ENCODE results near the gene ABCC5. TPM values are rescaled to one million over a fixed set of nuclear protein-coding genes. Genes with fewer than 3 reads are reported as not detected.

The ABCC5 gene
- total and polyA plus RNA-seq, 7 donors, result 13.8 to 39.6 (median 22.0) TPM

- no peaks in the 10 kb centered on the region for H3K9me3 ChIP-seq
- H3K27me3 ChIP-seq, result no peaks in the 10 kb centered on the region
- H3K4me1 ChIP-seq, result no peaks in the 10 kb centered on the region
- no peak for DNase-seq
- 75 to 76% methylated on average over 9 of the region's 9 CpGs for WGBS, 2 donors
- no peaks in the 10 kb centered on the region for H3K36me3 ChIP-seq
- H3K27ac ChIP-seq, result no peak overlapping the region
- no peak for TF ChIP-seq EP300 (IDR thresholded peaks at IDR 0.05)
- TF ChIP-seq POLR2A (IDR thresholded peaks at IDR 0.05), result no peak
- no peak for TF ChIP-seq POLR2AphosphoS5 (IDR thresholded peaks at IDR 0.05)
- no peak for TF ChIP-seq CTCF (IDR thresholded peaks at IDR 0.05)
- no peak overlapping the region for H3K4me3 ChIP-seq
- intact Hi-C loops (cut with DNase I), result no loop called here
Measured at GRCh38 chr3:184058029-184058428, 40.3 kb upstream of the ABCC5 start.

- no peaks in the 10 kb centered on the region for H3K9me3 ChIP-seq
- no peak for DNase-seq
- H3K4me1 ChIP-seq, result no peaks in the 10 kb centered on the region
- intact Hi-C loops (cut with DNase I), result no loop called here
- 75 to 77% methylated on average over 4 of the region's 4 CpGs for WGBS, 2 donors
- no peak within 1 kb of the TSS for H3K27ac ChIP-seq
- H3K4me3 ChIP-seq, result no peak within 1 kb of the TSS
- TF ChIP-seq EP300 (IDR thresholded peaks at IDR 0.05), result no peak
- TF ChIP-seq POLR2AphosphoS5 (IDR thresholded peaks at IDR 0.05), result no peak
- H3K27me3 ChIP-seq, result no peaks in the 10 kb centered on the region
- H3K36me3 ChIP-seq, result no peaks in the 10 kb centered on the region
Measured at GRCh38 chr3:184052767-184053166, 35.1 kb upstream of the ABCC5 start, which contains the start of gene HTR3C. Gene HTR3C (plus strand): TSS chr3:184053047. CDS start chr3:184053081, 34 bp downstream.

- Histone ChIP-seq H3K4me1 (no peaks in the 10 kb centered on the region), H3K27me3 (no peaks in the 10 kb centered on the region), H3K27ac (no peak overlapping the region), H3K9me3 (no peaks in the 10 kb centered on the region), H3K36me3 (no peaks in the 10 kb centered on the region), H3K4me3 (no peak overlapping the region)
- DNase-seq, result no peak
- TF ChIP-seq EP300 (IDR thresholded peaks at IDR 0.05) (no peak), POLR2AphosphoS5 (IDR thresholded peaks at IDR 0.05) (no peak), POLR2A (IDR thresholded peaks at IDR 0.05) (no peak), CTCF (IDR thresholded peaks at IDR 0.05) (no peak)
- intact Hi-C loops (cut with DNase I), result no loop called here
- WGBS, 2 donors, result 77 to 81% methylated on average over 7 of the region's 7 CpGs
Measured at GRCh38 chr3:184050217-184050847, 32.6 kb upstream of the ABCC5 start.

GRCh38 chr3:184045995-184046394, 28.3 kb upstream of the ABCC5 start:
- intact Hi-C loops (cut with DNase I), result no loop called here
- Histone ChIP-seq H3K9me3 (no peaks in the 10 kb centered on the region), H3K27me3 (no peaks in the 10 kb centered on the region)

GRCh38 chr3:184042617-184043016, 24.9 kb upstream of the ABCC5 start:
- intact Hi-C loops (cut with DNase I), result no loop called here
- H3K27ac ChIP-seq, result no peak overlapping the region
- DNase-seq, result no peak
- H3K36me3 ChIP-seq, result no peaks in the 10 kb centered on the region
- TF ChIP-seq POLR2AphosphoS5 (IDR thresholded peaks at IDR 0.05) (no peak), CTCF (IDR thresholded peaks at IDR 0.05) (no peak), EP300 (IDR thresholded peaks at IDR 0.05) (no peak), POLR2A (IDR thresholded peaks at IDR 0.05) (no peak)
- H3K4me3 ChIP-seq, result no peak overlapping the region
- H3K9me3 ChIP-seq, result no peaks in the 10 kb centered on the region
- no peaks in the 10 kb centered on the region for H3K4me1 ChIP-seq
- 78 to 93% methylated on average over 1 of the region's 1 CpG for WGBS, 2 donors
- no peaks in the 10 kb centered on the region for H3K27me3 ChIP-seq

More at GRCh38 chr3:184045995-184046394, 28.3 kb upstream of the ABCC5 start:
- Histone ChIP-seq H3K4me3 (no peak overlapping the region), H3K36me3 (no peaks in the 10 kb centered on the region), H3K4me1 (no peaks in the 10 kb centered on the region), H3K27ac (no peak overlapping the region)
- WGBS, 2 donors, result 92 to 93% methylated on average over 5 of the region's 5 CpGs
- TF ChIP-seq POLR2A (IDR thresholded peaks at IDR 0.05), result no peak
- no peak for TF ChIP-seq EP300 (IDR thresholded peaks at IDR 0.05)
- no peak for DNase-seq

- H3K4me3 ChIP-seq, result no peak overlapping the region
- 50 to 61% methylated on average over 3 of the region's 3 CpGs for WGBS, 2 donors
- H3K27me3 ChIP-seq, result no peaks in the 10 kb centered on the region
- H3K9me3 ChIP-seq, result no peaks in the 10 kb centered on the region
- H3K27ac ChIP-seq, result no peak overlapping the region
- TF ChIP-seq CTCF (IDR thresholded peaks at IDR 0.05), result no peak
- TF ChIP-seq POLR2A (IDR thresholded peaks at IDR 0.05), result no peak
- TF ChIP-seq POLR2AphosphoS5 (IDR thresholded peaks at IDR 0.05), result no peak
- TF ChIP-seq EP300 (IDR thresholded peaks at IDR 0.05), result no peak
- DNase-seq, result no peak
- no peaks in the 10 kb centered on the region for H3K4me1 ChIP-seq
- intact Hi-C loops (cut with DNase I), result no loop called here
- no peaks in the 10 kb centered on the region for H3K36me3 ChIP-seq
Measured at GRCh38 chr3:184040010-184040409, 22.3 kb upstream of the ABCC5 start.
